Endothelial cell (in vitro differentiated cells): ENCODE results near the gene PANX2. TPM values are rescaled to one million over a fixed set of nuclear protein-coding genes. Genes with fewer than 3 reads are reported as not detected.

Source experiments
- DNase-seq: peaks from one replicate; pipeline ENCODE4 v3.0.0; 2021; ENCODE audit warnings: low spot score
- H3K27ac Mint-ChIP-seq: one replicate; pipeline ENCODE4 v1.8.0; 2021; ENCODE audit warnings: mixed read lengths, inconsistent platforms; ENCODE audit not compliant: unreplicated experiment
- H3K27me3 Mint-ChIP-seq: one replicate; pipeline ENCODE4 v1.8.0; 2021; ENCODE audit warnings: mild to moderate bottlenecking, moderate library complexity, mixed read lengths, inconsistent platforms; ENCODE audit not compliant: unreplicated experiment
- H3K36me3 Mint-ChIP-seq: one replicate; pipeline ENCODE4 v1.8.0; 2021; ENCODE audit warnings: mild to moderate bottlenecking, low read depth, mixed read lengths, inconsistent platforms; ENCODE audit not compliant: unreplicated experiment
- H3K4me1 Mint-ChIP-seq: one replicate; pipeline ENCODE4 v1.8.0; 2021; ENCODE audit warnings: mild to moderate bottlenecking, mixed read lengths, inconsistent platforms; ENCODE audit not compliant: unreplicated experiment
- H3K4me3 Mint-ChIP-seq: one replicate; pipeline ENCODE4 v1.8.0; 2021; ENCODE audit warnings: mild to moderate bottlenecking, mixed read lengths, inconsistent platforms; ENCODE audit not compliant: unreplicated experiment
- H3K9me3 Mint-ChIP-seq: one replicate; pipeline ENCODE4 v1.8.0; 2021; ENCODE audit warnings: mixed read lengths, inconsistent platforms; ENCODE audit not compliant: unreplicated experiment
- CTCF ChIP-seq: fragments of 200-600 bp; sonication (generic); IDR thresholded peaks from one replicate; pipeline ENCODE4 v1.5.0; 2021; ENCODE audit warnings: antibody characterized with exemption; ENCODE audit not compliant: unreplicated experiment
- total RNA-seq: library from RNA; stranded (reverse); fragmentation: NEBNext Ultra II Directional; extraction: Animal tissue kit (Norgen Biotek cat#: 25700); gene quantifications from one replicate; pipeline ENCODE4 v1.2.1, GENCODE V29; 2021; ENCODE audit not compliant: unreplicated experiment

Gene PANX2
- total RNA-seq, 1 donor from 2014 or later: 0.87 TPM

GRCh38 chr22:50218996-50219727, 48.6 kb downstream of the PANX2 start:
- no peak for DNase-seq
- Mint-ChIP-seq H3K4me1 (no peaks in the 10 kb centered on the region), H3K27me3 (peaks cover 12% of the 10 kb centered on the region), H3K9me3 (no peaks in the 10 kb centered on the region), H3K27ac (no peak overlapping the region), H3K36me3 (peaks cover 26% of the 10 kb centered on the region), H3K4me3 (no peak overlapping the region)
- no peak for TF ChIP-seq CTCF

GRCh38 chr22:50219800-50220602, 49.5 kb downstream of the PANX2 start:
- Mint-ChIP-seq H3K4me1 (no peaks in the 10 kb centered on the region), H3K27me3 (peaks cover 12% of the 10 kb centered on the region), H3K9me3 (no peaks in the 10 kb centered on the region), H3K36me3 (peaks cover 23% of the 10 kb centered on the region), H3K4me3 (no peak overlapping the region), H3K27ac (no peak overlapping the region)
- TF ChIP-seq CTCF: no peak
- DNase-seq: no peak

- DNase-seq: no peak
- Mint-ChIP-seq H3K9me3 (no peaks in the 10 kb centered on the region), H3K4me3 (no peak overlapping the region), H3K4me1 (no peaks in the 10 kb centered on the region), H3K27ac (no peak overlapping the region), H3K36me3 (peaks cover 22% of the 10 kb centered on the region), H3K27me3 (peaks cover 12% of the 10 kb centered on the region)
- TF ChIP-seq CTCF: no peak
Observed at GRCh38 chr22:50220603-50221409, 50.3 kb downstream of the PANX2 start.

- Mint-ChIP-seq H3K9me3 (no peaks in the 10 kb centered on the region), H3K27ac (no peak overlapping the region), H3K4me3 (no peak overlapping the region), H3K27me3 (peaks cover 12% of the 10 kb centered on the region), H3K4me1 (no peaks in the 10 kb centered on the region), H3K36me3 (peaks cover 18% of the 10 kb centered on the region)
- DNase-seq: no peak
- TF ChIP-seq CTCF: no peak
Observed at GRCh38 chr22:50221410-50222300, 51.1 kb downstream of the PANX2 start.
